Daoy (cell line): ENCODE results near the gene ANKMY1. TPM values are rescaled to one million over a fixed set of nuclear protein-coding genes. Genes with fewer than 3 reads are reported as not detected.

ENCODE experiments used
- DNase-seq: peaks from one replicate; pipeline ENCODE4 v3.0.0-alpha.2; 2015; ENCODE audit warnings: low read depth
- total RNA-seq: library from RNA; depleted of rRNA; stranded (reverse); fragments of >200 nt; shearing (Covaris generic); gene quantifications from 2 replicates; pipeline ENCODE4 v1.2.3, GENCODE V29; 2014

ANKMY1 gene
- total RNA-seq, 1 experiment from 2014 or later: 4.7 TPM

- peak; percentile 55 for DNase-seq
These were observed 107.8 kb downstream of the ANKMY1 start for GRCh38 chr2:240449764-240450531.

GRCh38 chr2:240448387-240449274, 109.2 kb downstream of the ANKMY1 start:
- DNase-seq: no peak

- no peak for DNase-seq
These were observed 109.9 kb downstream of the ANKMY1 start for GRCh38 chr2:240447934-240448333.

GRCh38 chr2:240447331-240447730, 110.5 kb downstream of the ANKMY1 start:
- DNase-seq: no peak

GRCh38 chr2:240446664-240447175, 111.1 kb downstream of the ANKMY1 start:
- no peak for DNase-seq

GRCh38 chr2:240445961-240446663, 111.7 kb downstream of the ANKMY1 start:
- DNase-seq: no peak

- no peak for DNase-seq
These were observed 113.3 kb downstream of the ANKMY1 start for GRCh38 chr2:240444464-240444863.

- no peak for DNase-seq
These were observed 113.9 kb downstream of the ANKMY1 start for GRCh38 chr2:240443891-240444301.

GRCh38 chr2:240442891-240443715, 114.7 kb downstream of the ANKMY1 start:
- no peak for DNase-seq

- DNase-seq: no peak
These were observed 115.8 kb downstream of the ANKMY1 start for GRCh38 chr2:240441993-240442411.

- DNase-seq: no peak
These were observed 116.3 kb downstream of the ANKMY1 start for GRCh38 chr2:240441326-240441992.

GRCh38 chr2:240440704-240441320, 117.0 kb downstream of the ANKMY1 start:
- DNase-seq: no peak

GRCh38 chr2:240440251-240440650, 117.5 kb downstream of the ANKMY1 start:
- DNase-seq: no peak

GRCh38 chr2:240439698-240440151, 118.1 kb downstream of the ANKMY1 start:
- DNase-seq: no peak

- no peak for DNase-seq
These were observed 118.7 kb downstream of the ANKMY1 start for GRCh38 chr2:240438810-240439697.

GRCh38 chr2:240437861-240438809, 119.7 kb downstream of the ANKMY1 start:
- DNase-seq: peak; percentile 77

- no peak for DNase-seq
These were observed 120.3 kb downstream of the ANKMY1 start for GRCh38 chr2:240437551-240437860.
